HG02588 (cell line): ENCODE results near the gene ASIC2.

ENCODE experiments used
- ATAC-seq: cut with Tn5 transposase; IDR thresholded peaks from one replicate; pipeline ENCODE4 v1.9.1; 2021; ENCODE audit warnings: mild to moderate bottlenecking, moderate library complexity; ENCODE audit not compliant: unreplicated experiment

The ASIC2 gene

DNA sequence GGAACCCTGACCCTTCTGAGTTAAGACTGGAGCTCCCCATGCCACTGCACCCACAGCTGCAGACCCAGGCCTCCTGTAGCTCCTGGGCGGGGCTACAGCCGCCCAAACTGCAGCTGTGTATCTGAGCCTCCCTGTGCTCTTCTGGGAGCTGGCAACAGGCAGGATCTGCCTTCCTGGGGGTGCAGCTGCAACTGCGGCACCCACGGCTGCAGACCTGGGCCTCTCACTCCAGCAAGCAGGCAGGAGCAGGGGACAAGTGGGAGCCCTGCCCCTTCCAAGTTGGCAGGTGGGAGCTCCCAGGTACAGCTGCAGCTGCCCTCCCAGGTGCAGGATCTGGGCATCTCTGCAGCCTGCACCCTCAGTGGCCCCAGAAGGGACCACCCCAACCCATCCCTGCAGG is 259.9 kb downstream of the ASIC2 start:
- no peak for ATAC-seq

DNA sequence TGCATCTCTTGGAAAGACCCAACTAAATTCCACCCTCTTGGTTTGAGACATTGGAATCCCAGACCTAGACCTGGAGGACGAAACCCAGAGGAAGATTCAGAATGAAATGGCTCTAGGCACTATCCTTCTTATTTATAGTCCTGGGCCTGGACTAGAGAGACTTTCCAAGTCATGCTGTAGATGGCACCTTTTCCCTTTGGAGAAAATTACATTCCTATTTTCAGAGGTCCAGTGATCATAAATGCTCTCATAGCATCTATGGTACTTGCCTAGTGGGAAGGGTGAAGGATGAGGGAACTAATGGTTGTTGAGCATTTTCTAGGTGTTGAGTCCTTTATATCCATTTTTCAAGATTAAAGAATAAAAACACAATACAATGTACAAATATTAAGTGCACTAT is 264.3 kb downstream of the ASIC2 start:
- no peak for ATAC-seq

DNA sequence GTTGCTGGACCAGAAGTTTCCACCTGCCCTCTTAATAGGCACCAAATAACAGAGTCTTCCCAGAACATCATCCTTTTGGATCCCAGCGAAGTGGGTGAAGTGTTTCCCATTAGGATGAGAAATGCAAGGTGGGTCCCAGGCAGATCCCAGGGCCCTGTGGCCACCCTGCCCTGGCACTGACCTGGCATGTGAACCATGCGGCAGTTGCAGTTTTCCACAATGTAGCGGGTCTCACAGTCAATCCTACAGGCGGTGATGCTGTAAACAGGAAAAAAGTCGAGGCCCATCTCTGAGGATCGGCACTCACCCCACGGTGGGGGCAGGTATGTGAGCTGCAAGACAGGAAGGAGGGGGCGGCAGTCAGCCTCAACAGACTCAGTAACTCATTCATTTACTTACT is 265.0 kb downstream of the ASIC2 start:
- ATAC-seq, result no peak

DNA sequence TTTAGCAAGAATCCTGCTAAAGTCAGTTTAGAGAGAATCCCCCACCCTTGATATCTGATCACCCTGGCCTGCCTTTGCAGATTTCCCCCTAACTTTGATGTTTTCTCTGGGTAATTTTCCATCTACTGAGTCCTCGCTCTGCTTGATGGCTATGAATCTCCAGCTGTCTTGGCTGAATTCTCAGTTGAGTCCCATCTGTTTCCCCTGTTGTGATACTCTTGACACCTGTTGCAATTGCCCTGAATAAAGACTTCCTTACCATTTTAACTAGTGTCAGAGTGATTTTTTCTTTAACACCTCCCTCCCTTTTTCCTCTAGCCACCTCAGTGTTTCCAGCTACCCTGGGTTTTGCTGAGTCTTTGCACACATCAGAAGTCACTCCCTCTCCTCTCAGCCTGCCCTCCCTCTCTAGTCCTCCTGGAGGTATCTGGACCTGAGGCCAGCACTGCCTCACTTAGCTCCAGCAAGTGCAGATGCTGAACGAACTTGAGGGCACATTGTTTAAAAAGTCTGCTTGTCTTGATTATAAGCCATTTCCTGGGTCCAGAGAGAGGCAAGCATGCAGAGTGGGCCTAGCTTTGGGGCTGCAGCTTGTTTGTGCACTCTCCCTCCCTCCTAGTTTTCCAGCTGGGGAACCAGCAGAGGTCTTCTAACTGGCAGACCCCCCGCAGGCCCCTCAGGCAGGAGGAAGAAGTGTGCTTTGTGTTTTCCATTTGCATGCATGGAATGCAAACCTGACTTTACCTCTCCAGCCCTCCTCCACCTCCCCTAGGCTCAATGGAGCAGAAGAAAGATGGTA is 268.2 kb downstream of the ASIC2 start:
- ATAC-seq, result no peak

DNA sequence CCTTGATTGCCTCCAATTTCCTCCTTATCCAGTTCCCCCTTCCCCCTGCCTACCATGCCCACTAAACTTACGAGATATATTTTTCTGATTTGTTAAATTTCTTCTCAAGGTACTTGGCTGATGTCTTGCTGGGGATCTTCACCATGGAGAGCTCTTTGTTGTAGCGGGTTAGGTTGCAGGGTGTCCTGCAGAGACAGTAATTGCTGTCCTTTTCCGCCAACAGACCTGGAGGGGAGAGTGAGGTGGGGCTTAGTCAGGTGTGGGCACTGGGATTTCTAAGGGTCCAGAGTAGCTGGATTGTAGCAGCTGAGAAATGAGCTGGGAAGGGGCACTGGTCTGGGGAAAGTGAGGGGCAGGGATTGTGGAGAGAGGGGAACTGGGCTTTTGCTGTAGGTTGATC is 269.3 kb downstream of the ASIC2 start:
- no peak for ATAC-seq

DNA sequence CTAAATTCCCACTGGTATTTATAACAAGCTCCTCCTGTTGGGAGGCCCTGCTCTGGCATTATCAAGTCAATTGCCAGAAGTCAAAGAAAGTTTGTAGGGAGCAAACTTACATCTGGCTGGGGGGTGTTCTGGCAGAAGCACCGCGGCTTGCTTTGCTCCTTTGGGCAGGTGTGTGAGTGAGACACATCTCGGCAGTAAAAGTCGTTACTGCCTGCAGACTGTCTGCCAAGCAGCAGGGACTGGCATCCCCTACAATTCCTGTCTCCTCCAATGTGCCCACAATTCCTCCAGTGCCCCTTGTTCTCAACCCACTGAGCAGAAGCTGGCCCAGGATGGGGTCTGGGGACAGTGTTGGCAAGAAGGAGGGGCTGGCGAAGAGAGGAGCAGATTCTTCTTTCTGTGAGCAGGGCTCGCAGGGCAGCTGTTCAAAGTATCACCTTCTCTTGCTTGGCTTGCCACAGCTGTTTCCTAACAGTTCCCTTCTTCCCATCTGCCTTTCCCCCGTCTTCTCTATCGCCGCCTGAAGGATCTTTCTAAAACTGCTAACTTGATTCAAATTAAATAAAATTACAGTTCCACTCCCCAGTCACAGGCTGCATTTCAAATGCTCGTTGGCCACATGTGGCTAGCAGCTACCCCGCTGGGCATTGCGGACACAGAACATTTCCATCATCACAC is 271.2 kb downstream of the ASIC2 start:
- no peak for ATAC-seq

DNA sequence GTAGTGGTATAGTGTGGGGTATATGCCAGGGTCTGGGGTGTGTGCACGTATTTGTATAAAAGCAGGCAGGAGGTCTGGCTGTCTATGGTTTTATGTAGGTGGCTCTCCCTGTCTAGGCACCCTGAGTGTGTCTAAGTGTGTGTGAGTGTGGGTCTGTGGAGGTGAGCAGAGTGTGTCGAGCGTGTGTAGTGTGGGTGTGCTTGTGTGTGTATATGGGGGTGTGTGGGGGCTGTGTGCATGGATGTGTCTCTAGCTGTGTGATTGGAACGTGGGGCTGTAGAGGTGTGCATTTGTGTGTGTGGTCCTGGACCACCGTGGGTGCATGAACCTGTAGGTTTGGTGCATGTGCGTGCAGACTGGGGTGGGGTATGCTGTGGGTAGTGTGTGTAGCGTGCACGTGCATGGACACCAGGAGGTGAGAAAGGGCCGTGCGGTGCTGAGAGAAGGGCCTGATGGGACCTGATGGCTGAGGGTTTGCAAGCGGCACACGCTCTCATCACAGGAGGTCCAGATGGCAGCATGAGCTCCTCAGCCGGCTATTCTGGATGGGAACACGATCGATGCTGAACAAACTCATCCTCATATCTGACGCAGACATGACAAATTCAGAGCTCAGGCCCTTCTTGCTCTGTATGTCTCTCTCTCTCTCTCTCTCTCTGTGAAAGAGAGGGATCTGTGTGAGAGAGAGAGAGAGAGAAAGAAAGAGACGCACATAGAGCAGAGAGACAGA is 273.8 kb downstream of the ASIC2 start:
- ATAC-seq, result no peak

- no peak for ATAC-seq
Observed at GRCh38 chr17:33017366-33017765, 275.7 kb downstream of the ASIC2 start.

DNA sequence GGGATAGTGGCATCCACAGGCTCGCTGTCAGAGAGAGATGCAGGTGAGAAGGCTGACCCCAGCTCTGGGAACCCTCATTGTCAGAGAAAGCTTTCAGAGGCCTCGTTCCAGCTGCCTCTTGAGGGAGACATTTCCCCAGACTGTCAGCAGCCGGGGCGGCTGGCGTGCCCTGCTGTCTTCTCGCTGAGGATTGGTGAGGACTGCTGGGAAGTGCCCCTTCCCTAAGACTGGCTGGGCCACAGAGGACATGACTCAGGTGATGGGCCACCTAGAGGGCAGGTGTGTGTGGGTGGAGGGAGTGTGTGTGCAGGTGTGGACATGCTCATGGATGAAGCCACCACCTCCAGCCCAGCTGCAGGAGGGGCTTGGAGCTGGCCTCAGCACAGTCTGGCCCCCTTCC is 276.2 kb downstream of the ASIC2 start:
- no peak for ATAC-seq

DNA sequence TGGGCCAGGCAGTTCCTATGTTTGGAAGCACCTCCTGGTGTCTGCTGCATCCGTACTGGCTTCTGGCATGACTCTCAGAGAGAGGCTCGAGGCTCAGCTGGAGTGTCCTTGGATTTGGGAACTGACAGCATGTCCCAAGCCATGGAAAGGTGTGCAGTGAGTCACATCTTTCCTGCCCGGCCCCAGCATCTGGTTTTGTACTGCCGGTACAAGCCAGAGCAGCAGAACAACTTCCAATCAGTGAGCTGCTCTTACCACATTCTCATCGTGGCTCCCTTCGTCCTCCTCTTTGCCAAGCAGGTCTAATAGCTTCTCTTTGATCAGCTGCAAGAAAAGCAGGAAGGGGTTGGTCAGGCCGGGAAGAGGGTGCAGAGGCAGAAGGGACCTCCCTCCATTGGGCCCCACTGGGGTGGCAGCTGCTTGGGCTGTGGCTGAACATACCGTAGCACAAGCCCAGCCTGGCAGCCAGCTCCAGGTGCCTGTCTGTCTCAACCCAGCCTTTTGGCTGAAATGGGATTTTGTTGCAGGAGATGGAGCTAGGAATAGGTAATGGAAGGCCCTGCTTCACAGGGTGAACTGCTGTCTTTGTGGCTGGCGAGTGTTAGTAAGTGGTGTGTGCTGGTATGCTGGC is 277.3 kb downstream of the ASIC2 start:
- no peak for ATAC-seq

- ATAC-seq, result no peak
Observed at GRCh38 chr17:33014751-33015150, 278.3 kb downstream of the ASIC2 start.

DNA sequence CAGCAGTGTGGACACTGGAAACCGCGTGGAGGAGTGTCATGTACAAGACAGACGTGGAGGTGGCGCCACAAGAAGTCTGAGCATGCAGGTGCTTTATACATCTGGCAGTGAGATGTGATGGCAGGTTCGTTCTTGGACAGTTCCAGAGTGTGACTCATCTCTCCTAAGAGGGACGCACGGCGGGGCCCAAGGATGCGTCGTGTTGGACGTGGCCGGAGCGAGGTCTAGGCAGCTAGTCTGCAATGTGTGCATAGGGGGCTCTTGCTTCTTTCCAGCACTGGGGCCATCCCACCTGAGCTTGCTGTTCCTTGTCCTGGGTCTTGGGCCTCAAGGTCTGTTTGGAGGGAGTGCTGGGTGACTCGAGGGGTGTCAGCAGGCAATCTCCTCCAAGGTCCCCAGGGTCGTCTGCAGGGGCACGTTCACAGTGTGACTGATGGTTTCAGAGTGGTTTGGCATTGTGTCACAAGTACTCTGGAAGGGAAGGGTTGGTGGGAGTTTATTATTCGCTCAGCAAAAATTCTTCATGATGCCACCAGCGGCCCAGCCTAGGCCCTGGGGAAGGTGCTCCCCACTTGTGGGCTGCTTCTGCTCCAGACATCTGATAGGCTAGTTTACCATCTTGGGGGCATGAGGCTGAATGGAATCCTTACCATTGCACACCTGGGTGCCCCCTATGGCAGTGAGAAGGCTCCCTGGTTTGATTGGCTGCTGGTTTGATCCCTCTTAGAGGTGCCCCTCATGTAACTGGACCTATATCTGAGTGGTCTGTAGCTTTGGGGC is 279.3 kb downstream of the ASIC2 start:
- no peak for ATAC-seq

DNA sequence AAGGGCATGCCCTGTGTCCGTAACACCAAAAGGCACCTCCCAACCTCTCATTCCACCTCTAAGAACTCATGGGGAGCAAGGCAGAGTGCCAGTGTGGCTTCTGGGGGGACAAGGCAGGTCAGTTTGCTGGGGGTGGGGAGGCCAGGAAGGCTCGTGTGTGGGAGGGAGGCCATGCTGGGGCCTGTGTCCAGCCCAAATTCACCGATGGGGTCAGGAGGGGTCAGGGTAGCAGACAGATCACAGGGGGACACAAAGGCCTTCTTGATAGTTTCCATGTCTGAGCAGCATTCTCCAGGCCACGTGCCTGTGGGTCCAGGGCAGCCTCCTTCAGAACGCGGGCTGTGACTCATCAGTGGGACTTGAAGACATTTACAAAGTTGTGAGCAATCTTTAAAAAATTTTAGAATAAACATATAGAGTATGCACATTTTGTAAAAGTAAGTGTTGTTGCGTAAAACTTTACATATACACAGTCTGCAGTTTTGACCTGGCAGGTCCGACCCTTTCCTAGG is 280.5 kb downstream of the ASIC2 start:
- no peak for ATAC-seq

GRCh38 chr17:33009636-33010035 is 283.5 kb downstream of the ASIC2 start:
- ATAC-seq, result no peak

GRCh38 chr17:33007186-33007585 is 285.9 kb downstream of the ASIC2 start:
- no peak for ATAC-seq

DNA sequence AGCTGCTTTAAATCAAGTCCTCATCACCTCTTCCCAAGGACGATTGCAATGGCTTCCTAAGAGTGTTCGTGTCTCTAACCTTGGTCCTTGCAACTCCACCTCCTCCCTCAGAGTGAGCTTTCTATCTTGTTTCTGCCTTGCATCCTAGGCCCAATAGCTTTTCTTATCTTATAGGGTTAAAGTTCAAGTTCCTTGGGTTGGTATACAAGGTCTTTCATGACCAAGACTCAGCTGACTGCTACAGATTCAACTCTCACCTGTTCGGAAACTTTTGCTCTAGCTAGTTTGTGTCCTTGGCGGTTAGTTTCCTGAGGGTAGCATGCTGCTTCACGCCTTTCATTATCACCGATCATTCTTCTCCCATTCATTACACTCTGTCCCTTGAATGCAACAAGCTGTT is 290.8 kb downstream of the ASIC2 start:
- ATAC-seq, result no peak

DNA sequence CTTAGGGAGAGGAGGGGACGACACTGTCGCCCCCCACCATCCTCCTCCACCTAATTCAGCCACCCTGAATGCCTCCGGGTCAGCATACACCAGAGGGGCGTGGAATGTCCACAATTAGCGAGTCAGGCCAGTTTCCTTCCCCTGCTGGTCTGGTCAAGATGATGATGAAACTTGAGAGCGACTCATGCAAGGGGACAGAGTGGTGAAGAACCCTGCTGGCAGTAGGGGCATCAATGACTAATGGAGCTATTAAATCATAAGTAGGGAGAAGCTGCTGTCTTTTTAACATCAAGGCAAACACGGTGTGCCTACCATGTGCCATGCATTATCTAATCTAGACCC is 294.2 kb downstream of the ASIC2 start:
- ATAC-seq, result no peak

DNA sequence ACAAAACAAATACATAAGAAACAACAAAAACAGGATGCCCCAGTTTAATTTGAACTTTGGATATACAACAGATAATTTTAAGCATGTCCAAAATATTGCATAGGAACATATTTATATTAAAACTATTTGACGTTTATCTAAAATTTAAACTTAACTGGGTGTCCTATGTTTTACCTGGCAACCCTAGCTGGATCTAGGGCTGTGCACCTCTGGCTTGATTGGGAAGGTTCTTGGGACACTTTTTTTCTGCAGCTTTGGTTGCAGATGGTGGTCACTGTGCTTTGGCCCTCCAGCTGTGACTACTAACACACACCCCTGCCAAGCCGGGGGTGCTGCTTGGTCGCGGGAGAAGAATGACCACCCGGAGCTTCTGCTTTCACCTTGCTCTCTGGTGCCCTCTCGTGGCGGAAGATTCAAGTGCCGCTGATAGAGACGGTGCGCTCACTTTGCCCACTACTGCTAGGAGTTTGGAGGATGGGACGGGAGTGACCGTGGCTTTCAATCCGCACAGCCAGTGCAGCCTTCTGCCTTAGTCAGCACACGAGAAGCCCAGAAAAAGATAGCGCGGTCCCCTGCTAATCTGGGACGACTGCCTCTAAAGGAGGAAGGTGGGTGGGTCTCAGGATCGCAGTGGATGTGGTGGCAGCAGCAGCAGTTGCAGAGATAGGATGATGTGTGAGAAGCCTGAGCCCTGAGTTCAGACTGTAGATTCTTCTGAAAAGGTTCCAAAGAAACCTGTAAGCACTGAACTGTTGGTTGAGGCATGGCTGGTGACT is 294.8 kb downstream of the ASIC2 start:
- no peak for ATAC-seq

- ATAC-seq, result no peak
Observed at GRCh38 chr17:32995416-32996045, 297.6 kb downstream of the ASIC2 start.
